ENCODE data around the gene STAM2. TPM values are rescaled to one million over a fixed set of nuclear protein-coding genes. Genes with fewer than 3 reads are reported as not detected.
"Not testable (repeated sequence)": the region's sequence is repeated elsewhere in the genome, so short reads cannot be mapped to it uniquely, and the experiment has no call there.

Gene STAM2
- total RNA-seq, 1 donor from 2014 or later, result 24.6 TPM

- H3K9me3 Mint-ChIP-seq, result no peaks in the 10 kb centered on the region
- TF ChIP-seq CTCF (conservative IDR thresholded peaks at IDR 0.05), result no peak
- peaks cover 38% of the 10 kb centered on the region for H3K27me3 Mint-ChIP-seq
- DNase-seq (ENCODE audit: extremely low spot score, unreplicated experiment), result no peak
- no peak overlapping the region for H3K27ac Mint-ChIP-seq
- no peaks in the 10 kb centered on the region for H3K36me3 Mint-ChIP-seq
- peaks cover 6% of the 10 kb centered on the region for H3K4me1 Mint-ChIP-seq (ENCODE audit: unreplicated experiment)
- no peak overlapping the region for H3K4me3 Mint-ChIP-seq
Measured at GRCh38 chr2:152093464-152093863, 82.1 kb downstream of the STAM2 start.

GRCh38 chr2:152092095-152092494 lies 83.5 kb downstream of the STAM2 start:
- Mint-ChIP-seq H3K27me3 (peaks cover 28% of the 10 kb centered on the region), H3K27ac (no peak overlapping the region), H3K9me3 (no peaks in the 10 kb centered on the region)

GRCh38 chr2:152090726-152091125 lies 84.8 kb downstream of the STAM2 start:
- not testable (repeated sequence) for H3K9me3 Mint-ChIP-seq; H3K4me1 Mint-ChIP-seq (ENCODE audit: unreplicated experiment); H3K36me3 Mint-ChIP-seq; H3K27ac Mint-ChIP-seq; H3K4me3 Mint-ChIP-seq; DNase-seq (ENCODE audit: extremely low spot score, unreplicated experiment)
- peaks cover 21% of the 10 kb centered on the region for H3K27me3 Mint-ChIP-seq

More at GRCh38 chr2:152092095-152092494, 83.5 kb downstream of the STAM2 start:
- no peak for DNase-seq (ENCODE audit: extremely low spot score, unreplicated experiment)
- Mint-ChIP-seq H3K4me3 (no peak overlapping the region), H3K36me3 (no peaks in the 10 kb centered on the region), H3K4me1 (ENCODE audit: unreplicated experiment) (no peaks in the 10 kb centered on the region)
- no peak for TF ChIP-seq CTCF (conservative IDR thresholded peaks at IDR 0.05)

- H3K27me3 Mint-ChIP-seq, result peaks cover 11% of the 10 kb centered on the region
- DNase-seq (ENCODE audit: extremely low spot score, unreplicated experiment), result no peak
- H3K36me3 Mint-ChIP-seq, result no peaks in the 10 kb centered on the region
- no peak for TF ChIP-seq CTCF (conservative IDR thresholded peaks at IDR 0.05)
- H3K4me1 Mint-ChIP-seq (ENCODE audit: unreplicated experiment), result no peaks in the 10 kb centered on the region
- H3K4me3 Mint-ChIP-seq, result no peak overlapping the region
- no peaks in the 10 kb centered on the region for H3K9me3 Mint-ChIP-seq
- no peak overlapping the region for H3K27ac Mint-ChIP-seq
Measured at GRCh38 chr2:152089238-152089637, 86.3 kb downstream of the STAM2 start.

- H3K27me3 Mint-ChIP-seq, result peaks cover 3% of the 10 kb centered on the region
- H3K36me3 Mint-ChIP-seq, result no peaks in the 10 kb centered on the region
- no peak overlapping the region for H3K27ac Mint-ChIP-seq
- no peaks in the 10 kb centered on the region for H3K4me1 Mint-ChIP-seq (ENCODE audit: unreplicated experiment)
- H3K4me3 Mint-ChIP-seq, result no peak overlapping the region
- H3K9me3 Mint-ChIP-seq, result no peaks in the 10 kb centered on the region
- no peak for DNase-seq (ENCODE audit: extremely low spot score, unreplicated experiment)
- TF ChIP-seq CTCF (conservative IDR thresholded peaks at IDR 0.05), result no peak
Measured at GRCh38 chr2:152088006-152088405, 87.6 kb downstream of the STAM2 start.

GRCh38 chr2:152086231-152086630 lies 89.3 kb downstream of the STAM2 start:
- no peak for TF ChIP-seq CTCF (conservative IDR thresholded peaks at IDR 0.05)
- Mint-ChIP-seq H3K27ac (no peak overlapping the region), H3K27me3 (peaks cover 3% of the 10 kb centered on the region), H3K4me1 (ENCODE audit: unreplicated experiment) (no peaks in the 10 kb centered on the region), H3K9me3 (no peaks in the 10 kb centered on the region), H3K36me3 (no peaks in the 10 kb centered on the region), H3K4me3 (no peak overlapping the region)
- no peak for DNase-seq (ENCODE audit: extremely low spot score, unreplicated experiment)
